Bronchial epithelial cell (primary cell): ENCODE measurements around the gene FHIT. TPM values are rescaled to one million over a fixed set of nuclear protein-coding genes. Genes with fewer than 3 reads are reported as not detected.

Source experiments
- DNase-seq: peaks from one replicate; pipeline ENCODE4 v3.0.0-alpha.2; 2010; ENCODE audit warnings: low read depth
- FAIRE-seq: peaks from 2 replicates; lab custom pipeline; 2011; peaks lifted over from hg19 to GRCh38; lab: Jason Lieb, UNC
- H3K27me3 ChIP-seq: 2 replicates; pipeline ENCODE4 v1.5.1; 2011; ENCODE audit warnings: low read length; ENCODE audit not compliant: control insufficient read depth, insufficient read depth
- H3K36me3 ChIP-seq: 2 replicates; pipeline ENCODE4 v1.5.1; 2011; ENCODE audit warnings: low read length; ENCODE audit not compliant: control insufficient read depth, insufficient read depth
- H3K4me3 ChIP-seq: 2 replicates; pipeline ENCODE4 v1.5.1; 2011; ENCODE audit warnings: mild to moderate bottlenecking, low read depth, low read length, control low read depth
- total RNA-seq: library from RNA; depleted of rRNA; stranded (reverse); fragments of >200 nt; gene quantifications from 2 replicates; pipeline ENCODE4 v1.2.1, GENCODE V29; 2014
- TF ChIP-seq, protein P1 (sequence below): IDR thresholded peaks from 2 replicates; pipeline ENCODE4 v1.5.1; 2011; ENCODE audit warnings: mild to moderate bottlenecking, moderate library complexity, low read length, control low read depth, inconsistent platforms; ENCODE audit not compliant: insufficient read depth, severe bottlenecking

The FHIT gene
- total RNA-seq, 1 donor from 2014 or later, result 1.6 TPM

DNA sequence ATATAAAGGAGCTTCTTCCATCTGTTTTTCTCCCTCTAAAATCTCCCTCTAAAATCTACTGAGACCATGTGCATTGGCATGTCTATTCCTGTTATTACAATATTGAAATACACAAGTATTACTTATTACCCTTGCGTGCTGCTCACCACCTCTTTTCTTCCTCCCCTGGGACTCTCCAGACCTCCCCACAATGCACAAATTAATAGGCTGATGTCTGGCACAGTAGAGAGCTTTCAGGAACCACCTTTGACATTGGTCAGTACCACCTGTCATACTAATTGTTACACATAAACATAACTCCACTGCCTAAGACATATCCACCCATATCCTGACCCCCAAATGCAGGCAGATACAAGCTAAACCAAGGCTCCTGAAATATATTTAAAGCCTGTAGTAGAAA, 722.6 kb downstream of the FHIT start:
- DNase-seq (no peak), FAIRE-seq (no peak)
- Histone ChIP-seq H3K4me3 (no peak overlapping the region), H3K36me3 (no peaks in the 10 kb centered on the region), H3K27me3 (no peaks in the 10 kb centered on the region)
- TF ChIP-seq, protein P1, sequence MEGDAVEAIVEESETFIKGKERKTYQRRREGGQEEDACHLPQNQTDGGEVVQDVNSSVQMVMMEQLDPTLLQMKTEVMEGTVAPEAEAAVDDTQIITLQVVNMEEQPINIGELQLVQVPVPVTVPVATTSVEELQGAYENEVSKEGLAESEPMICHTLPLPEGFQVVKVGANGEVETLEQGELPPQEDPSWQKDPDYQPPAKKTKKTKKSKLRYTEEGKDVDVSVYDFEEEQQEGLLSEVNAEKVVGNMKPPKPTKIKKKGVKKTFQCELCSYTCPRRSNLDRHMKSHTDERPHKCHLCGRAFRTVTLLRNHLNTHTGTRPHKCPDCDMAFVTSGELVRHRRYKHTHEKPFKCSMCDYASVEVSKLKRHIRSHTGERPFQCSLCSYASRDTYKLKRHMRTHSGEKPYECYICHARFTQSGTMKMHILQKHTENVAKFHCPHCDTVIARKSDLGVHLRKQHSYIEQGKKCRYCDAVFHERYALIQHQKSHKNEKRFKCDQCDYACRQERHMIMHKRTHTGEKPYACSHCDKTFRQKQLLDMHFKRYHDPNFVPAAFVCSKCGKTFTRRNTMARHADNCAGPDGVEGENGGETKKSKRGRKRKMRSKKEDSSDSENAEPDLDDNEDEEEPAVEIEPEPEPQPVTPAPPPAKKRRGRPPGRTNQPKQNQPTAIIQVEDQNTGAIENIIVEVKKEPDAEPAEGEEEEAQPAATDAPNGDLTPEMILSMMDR, result no peak

GRCh38 chr3:60523536-60523935, 727.7 kb downstream of the FHIT start:
- no peak for FAIRE-seq

DNA sequence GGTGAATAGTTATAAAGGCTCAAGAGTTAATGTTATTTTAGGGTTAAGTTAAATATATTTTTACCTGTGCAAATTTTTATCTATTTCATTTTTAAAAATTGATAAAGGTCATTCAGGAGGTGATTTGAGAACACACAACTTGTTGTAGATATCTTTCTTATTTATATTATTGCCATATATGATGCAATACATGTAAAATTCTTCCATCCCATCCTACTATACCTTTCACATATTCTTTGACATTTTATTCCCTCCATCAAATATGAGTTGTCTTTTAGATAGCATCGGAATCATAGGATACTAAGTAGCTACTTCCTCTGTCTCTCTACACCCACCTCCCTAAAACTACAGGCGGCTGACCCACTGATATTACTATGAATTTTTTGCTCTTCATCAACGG, 734.1 kb downstream of the FHIT start:
- FAIRE-seq (no peak), DNase-seq (no peak)
- TF ChIP-seq, protein P1, result no peak
- Histone ChIP-seq H3K36me3 (no peaks in the 10 kb centered on the region), H3K27me3 (no peaks in the 10 kb centered on the region), H3K4me3 (no peak overlapping the region)

More at GRCh38 chr3:60523536-60523935, 727.7 kb downstream of the FHIT start:
- H3K36me3 ChIP-seq, result no peaks in the 10 kb centered on the region
- H3K27me3 ChIP-seq, result no peaks in the 10 kb centered on the region
- H3K4me3 ChIP-seq, result no peak overlapping the region
- no peak for DNase-seq
- TF ChIP-seq, protein P1, result no peak

DNA sequence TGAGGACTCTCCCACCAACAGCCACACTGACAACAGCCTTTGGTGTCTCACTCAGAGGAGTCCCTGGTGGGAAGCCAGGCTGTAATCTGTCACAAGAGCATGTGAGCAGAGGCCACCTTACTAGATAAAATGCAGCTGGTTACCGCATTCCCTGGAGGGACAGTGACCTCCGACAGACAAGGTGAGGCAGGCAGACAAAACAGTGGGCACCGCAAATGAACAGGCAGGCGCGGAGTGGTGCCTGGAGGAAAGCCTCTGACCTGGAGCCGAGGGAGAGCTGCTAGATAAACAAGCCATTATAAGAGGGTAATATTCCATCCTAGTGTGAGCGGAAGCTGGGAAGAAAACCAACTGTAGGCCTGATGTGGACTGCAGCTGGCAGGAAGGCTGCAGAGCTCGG, 736.4 kb downstream of the FHIT start:
- TF ChIP-seq, protein P1, result no peak
- H3K4me3 ChIP-seq, result no peak overlapping the region
- FAIRE-seq, result no peak
- no peaks in the 10 kb centered on the region for H3K27me3 ChIP-seq
- H3K36me3 ChIP-seq, result no peaks in the 10 kb centered on the region
- no peak for DNase-seq

- H3K4me3 ChIP-seq, result no peak overlapping the region
- TF ChIP-seq, protein P1, result no peak
- no peak for FAIRE-seq
- no peaks in the 10 kb centered on the region for H3K27me3 ChIP-seq
- DNase-seq, result no peak
- no peaks in the 10 kb centered on the region for H3K36me3 ChIP-seq
Observed at GRCh38 chr3:60514085-60514649, 737.1 kb downstream of the FHIT start.

DNA sequence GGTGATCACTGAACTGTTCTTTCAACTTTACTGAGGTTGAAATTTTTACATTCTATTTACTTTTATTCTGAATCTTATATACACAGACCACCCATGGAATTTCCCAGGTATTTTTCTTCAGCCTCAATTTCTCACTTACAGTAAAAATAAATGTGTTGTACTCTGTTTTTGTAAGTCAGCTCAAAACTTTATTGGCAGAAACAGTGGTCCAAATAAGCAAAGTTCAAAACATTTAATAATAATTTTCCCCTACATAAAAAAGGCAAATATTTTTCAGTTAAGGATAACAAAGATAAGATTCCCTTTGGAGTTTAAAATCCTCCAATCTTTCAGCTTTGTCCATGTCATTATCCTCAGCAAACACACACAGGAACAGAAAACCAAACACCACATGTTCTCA, 738.0 kb downstream of the FHIT start:
- FAIRE-seq (no peak), DNase-seq (no peak)
- Histone ChIP-seq H3K36me3 (no peaks in the 10 kb centered on the region), H3K27me3 (no peaks in the 10 kb centered on the region), H3K4me3 (no peak overlapping the region)
- TF ChIP-seq, protein P1, result no peak
